HTERT RPE-1 (cell line): ENCODE measurements around the gene GSTA1.
"Not testable (repeated sequence)": the region's sequence is repeated elsewhere in the genome, so short reads cannot be mapped to it uniquely, and the experiment has no call there.

Experiments used
- in situ Hi-C: fragments of 300-500 bp; cut with MboI; formaldehyde crosslinking; loops from 4 replicates; pipeline ENCODE4 v1.14.3; 2020; ENCODE audit warnings: low sequenced_read_pairs

Gene GSTA1

DNA sequence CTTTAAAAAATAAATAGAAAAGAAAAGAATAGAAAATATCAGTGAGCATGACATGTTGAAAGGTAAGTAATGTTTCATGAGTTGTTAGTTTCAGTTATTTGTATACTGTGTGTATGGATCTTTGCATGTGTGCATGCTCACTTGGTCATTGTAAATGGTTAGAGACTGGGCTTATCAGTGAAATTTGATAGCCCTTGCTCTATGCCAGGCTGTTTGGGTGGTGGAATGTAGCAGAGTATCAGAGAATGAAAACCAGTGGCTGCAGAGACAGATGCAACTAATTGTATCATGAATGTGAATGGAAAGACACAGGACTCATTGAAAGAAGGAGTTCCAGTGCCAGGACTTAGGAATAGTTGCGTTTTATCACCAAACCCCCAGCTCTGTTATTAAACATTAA, 44.5 kb downstream of the GSTA1 start:
- in situ Hi-C loops: no loop called here

DNA sequence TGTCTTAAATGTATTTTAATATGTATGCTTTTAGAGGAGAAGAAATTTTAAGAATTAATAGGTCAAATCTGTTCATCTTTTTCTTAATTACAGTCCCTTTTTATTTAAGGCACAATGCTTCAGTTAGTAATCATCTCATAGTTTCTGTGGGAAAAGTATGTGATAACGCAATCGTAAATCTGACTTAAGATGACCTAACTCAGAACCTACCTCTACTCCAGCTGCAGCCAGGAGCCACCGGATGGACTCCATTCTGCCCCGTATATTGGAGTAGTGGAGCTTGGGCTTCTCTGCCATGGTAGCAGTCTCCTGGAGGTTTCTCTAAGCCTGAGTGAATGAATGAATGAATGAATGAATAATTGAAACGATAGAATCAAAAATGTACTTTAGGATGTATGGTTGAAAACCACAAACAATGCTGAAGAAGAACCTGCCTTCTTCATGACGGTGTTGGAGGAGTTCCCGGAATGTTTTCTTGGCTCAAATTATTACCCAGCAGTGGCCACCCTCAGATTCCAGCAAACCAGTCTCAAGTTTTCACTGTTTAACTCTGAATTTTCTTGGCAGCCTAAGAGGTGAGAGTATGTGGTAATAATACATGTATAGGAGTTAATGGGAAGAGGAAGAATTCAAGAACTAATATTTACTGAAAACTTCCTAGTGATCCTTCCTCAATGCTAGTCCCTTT, 45.8 kb downstream of the GSTA1 start:
- in situ Hi-C loops: not testable (repeated sequence)

DNA sequence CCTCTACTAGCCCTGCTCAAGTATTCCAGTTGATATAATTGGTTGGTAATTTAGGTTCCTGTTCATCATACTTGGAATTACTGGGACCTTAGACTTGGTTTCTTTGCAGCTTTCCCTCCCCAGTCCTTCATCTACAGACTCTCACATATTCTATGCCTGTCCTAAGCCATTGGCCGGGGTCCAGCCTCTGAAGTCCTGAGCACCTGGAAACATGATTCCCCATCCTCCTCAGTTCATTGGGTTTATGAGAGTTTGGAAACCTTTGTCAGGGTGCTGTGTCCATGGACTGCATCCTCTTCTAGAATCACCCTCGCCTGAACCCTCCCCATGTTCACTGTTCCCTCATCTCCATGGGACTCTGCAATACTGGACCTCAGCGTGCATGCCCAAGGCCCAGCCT, 49.2 kb downstream of the GSTA1 start:
- in situ Hi-C loops: no loop called here

DNA sequence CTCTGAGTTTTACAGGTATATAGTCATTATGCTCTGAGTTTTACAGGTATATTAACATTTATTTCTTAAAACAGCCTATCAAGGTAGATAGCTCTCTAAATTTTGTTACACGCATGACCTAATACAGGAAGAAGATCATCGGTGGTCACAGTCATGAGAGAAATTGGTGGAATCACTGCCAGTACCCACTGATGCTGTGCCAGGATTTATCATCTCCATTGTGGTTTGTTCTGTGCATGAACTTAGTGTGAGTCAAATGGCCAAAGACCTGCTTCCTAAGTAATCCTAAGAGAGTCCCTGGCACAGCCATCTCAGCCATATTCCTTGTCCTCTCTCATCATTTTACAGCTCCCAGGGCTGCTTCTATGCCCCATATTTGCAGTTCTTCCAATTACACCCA, 50.5 kb downstream of the GSTA1 start:
- in situ Hi-C loops: not testable (repeated sequence)

DNA sequence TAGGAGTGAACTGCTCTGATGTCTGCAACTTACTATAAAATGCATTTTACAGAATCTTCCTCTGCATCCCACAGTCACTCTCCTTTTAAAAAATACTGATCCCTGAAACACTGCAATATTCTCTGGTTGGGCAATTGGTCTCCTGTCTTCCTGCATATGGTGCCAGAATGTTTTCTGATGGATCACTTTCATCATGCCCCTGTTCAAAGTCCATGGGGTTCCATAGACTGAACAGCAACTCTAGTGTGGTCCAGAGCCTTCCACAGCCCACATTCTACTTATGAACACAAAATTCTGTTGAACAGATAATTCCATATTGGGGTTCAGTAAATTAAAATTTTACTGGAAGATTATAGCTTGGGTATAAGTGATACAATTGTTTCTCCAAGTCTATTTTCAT, 51.3 kb downstream of the GSTA1 start:
- in situ Hi-C loops: no loop called here

DNA sequence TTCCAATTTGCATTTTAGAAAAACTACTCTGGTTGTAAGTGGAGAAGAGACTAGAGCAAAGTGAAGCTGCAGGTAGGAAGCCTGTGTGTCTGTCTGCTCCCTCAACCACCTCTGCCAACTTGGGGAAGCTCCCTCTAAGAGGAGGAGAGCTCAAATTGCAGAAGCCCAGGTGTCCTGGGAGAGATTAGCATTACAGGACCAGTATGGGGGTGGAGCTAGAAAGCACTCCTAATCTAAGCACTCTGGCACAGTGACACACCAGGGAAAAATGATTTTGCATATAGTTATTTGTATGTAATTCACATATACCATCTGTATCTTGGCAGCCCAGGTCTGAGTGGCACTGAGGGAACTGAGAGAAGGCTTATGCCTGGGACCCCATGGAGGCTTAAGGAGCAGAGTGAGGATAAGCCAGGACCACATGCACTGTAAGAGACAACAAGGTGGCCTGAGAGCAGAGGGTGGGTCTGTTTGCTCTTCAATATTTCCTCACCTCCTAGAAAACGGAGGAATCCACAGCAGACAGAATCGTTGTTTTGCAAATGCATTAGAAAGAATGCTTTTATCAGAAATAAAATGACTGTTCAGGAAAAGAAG, 54.0 kb downstream of the GSTA1 start:
- in situ Hi-C loops: no loop called here

DNA sequence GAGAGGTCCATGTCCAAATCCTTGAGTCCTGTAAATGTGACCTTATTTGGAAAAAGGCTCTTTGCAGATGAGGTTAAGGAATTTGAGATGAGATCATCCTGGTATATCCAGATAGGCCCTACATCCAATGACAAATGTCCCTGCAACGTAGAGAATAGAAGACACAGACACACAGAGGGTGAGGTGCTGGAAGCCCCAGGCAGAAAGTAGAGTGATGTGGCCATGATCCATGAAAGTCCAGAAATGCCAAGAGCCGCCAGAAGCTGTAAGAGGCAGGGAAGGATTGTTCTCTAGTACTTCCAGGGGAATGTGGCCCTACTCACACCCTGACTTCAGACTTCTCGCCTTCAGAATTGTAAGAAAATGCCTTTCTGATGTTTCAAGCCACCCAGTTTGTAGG, 56.3 kb downstream of the GSTA1 start:
- in situ Hi-C loops: not testable (repeated sequence)

DNA sequence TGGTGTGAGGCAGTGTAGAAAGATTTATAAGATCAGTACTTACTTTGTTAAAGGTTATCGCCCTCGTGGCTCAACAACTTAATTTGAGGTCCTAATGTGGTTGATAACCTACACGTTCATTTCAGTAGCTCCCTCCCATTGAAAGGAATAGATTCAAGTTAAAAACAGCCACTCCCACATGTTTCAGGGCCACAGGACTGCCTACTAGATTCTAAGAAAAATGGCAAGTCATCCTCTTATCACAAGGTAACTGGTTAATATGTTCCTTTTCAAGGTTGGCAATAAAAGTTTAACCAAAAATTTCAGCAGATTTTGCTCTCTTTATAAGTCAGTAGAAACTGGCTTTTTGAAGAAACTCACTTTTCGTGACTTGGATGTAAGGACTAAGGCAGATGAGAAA, 57.4 kb downstream of the GSTA1 start:
- in situ Hi-C loops: no loop called here

DNA sequence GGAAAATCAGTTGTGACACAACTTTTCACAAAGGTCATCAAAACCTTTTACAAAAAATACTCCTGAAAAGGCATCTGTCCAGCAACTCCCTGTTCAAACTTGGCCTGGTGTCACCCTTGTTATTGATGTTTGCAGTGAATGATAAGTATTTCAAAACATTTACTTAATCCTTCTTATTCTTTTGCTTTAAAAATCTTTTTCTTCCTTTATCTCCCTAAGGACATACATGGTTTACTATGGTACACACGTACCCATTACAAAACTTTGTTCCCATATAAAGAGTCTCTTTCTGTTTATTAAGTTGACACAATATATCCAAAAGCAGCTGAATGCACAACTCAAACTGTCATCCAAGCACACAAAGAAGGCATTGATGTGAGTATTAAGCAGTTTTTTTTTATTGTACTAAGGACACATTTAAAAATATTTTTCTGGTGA, 57.8 kb downstream of the GSTA1 start:
- in situ Hi-C loops: no loop called here

DNA sequence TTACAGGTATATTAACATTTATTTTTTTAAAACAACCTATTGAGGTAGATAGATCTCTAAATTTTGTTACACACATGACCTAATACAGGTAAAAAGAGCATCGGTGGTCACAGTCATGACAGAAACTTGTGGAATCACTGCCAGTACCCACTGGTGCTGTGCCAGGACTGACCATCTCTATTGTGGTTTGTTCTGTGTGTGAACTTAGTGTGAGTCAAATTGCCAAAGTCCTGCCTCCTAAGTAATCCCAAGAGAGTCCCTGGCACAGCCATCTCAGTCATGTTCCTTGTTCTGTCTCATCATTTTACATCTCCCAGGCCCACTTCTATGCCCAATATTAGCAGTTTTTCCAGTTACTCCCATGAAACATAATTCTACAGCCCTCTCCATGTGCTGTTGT, 61.7 kb downstream of the GSTA1 start:
- in situ Hi-C loops: no loop called here
